Measurements from ENCODE around the gene CTSA. TPM values are rescaled to one million over a fixed set of nuclear protein-coding genes. Genes with fewer than 3 reads are reported as not detected.

Gene CTSA
- total RNA-seq, 6 experiments from 2014 or later: 133 to 176 (median 155) TPM

DNA sequence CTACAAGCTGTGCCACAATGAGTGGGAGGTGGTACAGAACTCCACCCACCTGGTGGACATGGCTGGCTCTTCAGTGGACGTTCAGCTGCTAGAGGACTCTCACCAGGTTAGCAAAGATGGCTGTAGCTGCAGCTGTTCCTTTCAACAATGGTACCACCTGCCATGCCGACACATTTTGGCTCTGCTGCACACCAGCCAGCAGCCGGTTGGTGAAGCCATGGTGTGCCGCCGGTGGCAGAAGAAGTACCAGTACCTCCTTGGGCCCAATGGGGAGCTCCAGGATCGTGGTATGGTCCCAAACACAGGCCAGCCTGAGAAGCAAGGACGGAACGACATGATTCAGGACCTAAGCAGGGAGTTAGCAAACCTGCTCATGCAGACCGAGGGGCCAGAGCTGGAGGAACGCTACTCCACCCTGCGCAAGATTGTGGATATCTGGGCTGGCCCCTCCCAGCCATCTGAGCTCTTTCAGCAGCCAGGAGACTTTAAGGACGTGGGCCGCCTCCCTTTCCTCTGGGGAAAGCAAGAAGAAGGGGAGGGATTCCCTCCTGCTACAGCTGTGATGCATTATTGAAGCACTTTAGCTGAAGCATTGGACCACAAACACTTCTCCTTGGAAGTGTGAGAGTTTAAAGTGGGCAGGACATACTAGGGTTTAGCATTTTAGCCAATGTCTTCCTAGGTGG lies 12.9 kb upstream of the CTSA start:
- DNase-seq: no peak
- H3K4me1 Mint-ChIP-seq (ENCODE audit: low read depth): peaks cover 28% of the 10 kb centered on the region
- TF ChIP-seq, protein P1, sequence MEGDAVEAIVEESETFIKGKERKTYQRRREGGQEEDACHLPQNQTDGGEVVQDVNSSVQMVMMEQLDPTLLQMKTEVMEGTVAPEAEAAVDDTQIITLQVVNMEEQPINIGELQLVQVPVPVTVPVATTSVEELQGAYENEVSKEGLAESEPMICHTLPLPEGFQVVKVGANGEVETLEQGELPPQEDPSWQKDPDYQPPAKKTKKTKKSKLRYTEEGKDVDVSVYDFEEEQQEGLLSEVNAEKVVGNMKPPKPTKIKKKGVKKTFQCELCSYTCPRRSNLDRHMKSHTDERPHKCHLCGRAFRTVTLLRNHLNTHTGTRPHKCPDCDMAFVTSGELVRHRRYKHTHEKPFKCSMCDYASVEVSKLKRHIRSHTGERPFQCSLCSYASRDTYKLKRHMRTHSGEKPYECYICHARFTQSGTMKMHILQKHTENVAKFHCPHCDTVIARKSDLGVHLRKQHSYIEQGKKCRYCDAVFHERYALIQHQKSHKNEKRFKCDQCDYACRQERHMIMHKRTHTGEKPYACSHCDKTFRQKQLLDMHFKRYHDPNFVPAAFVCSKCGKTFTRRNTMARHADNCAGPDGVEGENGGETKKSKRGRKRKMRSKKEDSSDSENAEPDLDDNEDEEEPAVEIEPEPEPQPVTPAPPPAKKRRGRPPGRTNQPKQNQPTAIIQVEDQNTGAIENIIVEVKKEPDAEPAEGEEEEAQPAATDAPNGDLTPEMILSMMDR (IDR thresholded peaks at IDR 0.05): no peak
- H3K27me3 Mint-ChIP-seq (ENCODE audit: insufficient read depth): peaks cover 2% of the 10 kb centered on the region; the same call in 1 of the 2 replicates
- H3K36me3 Mint-ChIP-seq (ENCODE audit: low read depth): peaks cover 16% of the 10 kb centered on the region
- H3K27ac Mint-ChIP-seq: no peak overlapping the region
- no peak overlapping the region for H3K4me3 Mint-ChIP-seq
- no peaks in the 10 kb centered on the region for H3K9me3 Mint-ChIP-seq

DNA sequence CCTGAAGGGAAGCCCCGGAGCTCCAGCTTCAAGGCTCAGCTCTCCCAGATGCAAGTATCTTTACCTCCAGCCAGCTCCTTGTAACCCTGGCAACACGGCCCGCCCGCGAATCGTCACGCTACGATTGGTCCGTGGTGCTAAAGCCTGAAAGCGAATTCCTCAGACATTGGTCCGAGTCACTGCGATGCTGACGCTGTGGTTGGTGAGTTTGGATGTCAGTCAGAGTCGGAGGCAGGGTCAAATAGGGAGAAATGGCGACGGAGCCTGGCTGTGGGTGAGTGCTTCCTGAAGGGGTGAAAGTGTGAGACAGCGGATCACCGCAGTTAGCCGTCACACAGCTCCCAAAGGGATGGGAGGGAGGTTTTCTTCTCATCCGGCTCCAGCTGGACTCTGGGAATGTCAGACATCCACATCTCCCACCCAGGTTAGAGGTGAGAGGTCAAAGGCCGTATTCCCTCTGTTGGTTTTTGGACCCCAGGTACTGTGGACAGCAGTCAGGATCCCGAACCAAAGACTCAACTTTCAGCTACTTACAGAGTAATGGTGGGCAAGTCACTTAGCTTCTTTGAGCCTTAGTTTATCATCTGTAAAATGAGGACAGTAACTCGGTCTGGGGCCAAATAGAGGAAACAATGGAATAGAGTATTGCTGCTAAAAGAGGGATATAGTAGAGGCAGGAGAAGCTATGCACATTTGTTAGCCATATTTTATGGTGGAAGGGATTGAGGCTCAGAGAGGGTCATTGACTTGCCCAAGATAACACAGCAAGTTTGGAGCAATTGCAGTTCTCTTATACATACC lies 9.9 kb upstream of the CTSA start, which contains the start of gene ZSWIM1:
Gene ZSWIM1, plus strand, starts transcription at position 240 of the 801 bp plus-strand sequence. CDS start 1,366 bp downstream, outside the sequence.
- peak within 1 kb of the TSS; percentile 98 for H3K4me3 Mint-ChIP-seq
- peaks cover 37% of the 10 kb centered on the region for H3K4me1 Mint-ChIP-seq (ENCODE audit: low read depth)
- H3K27ac Mint-ChIP-seq: peak within 1 kb of the TSS; percentile 96
- peaks cover 24% of the 10 kb centered on the region for H3K36me3 Mint-ChIP-seq (ENCODE audit: low read depth)
- H3K9me3 Mint-ChIP-seq: no peaks in the 10 kb centered on the region
- DNase-seq: peak; percentile 99
- TF ChIP-seq, protein P1 (IDR thresholded peaks at IDR 0.05): no peak
- H3K27me3 Mint-ChIP-seq (ENCODE audit: insufficient read depth): peaks cover 2% of the 10 kb centered on the region; the same call in 1 of the 2 replicates

DNA sequence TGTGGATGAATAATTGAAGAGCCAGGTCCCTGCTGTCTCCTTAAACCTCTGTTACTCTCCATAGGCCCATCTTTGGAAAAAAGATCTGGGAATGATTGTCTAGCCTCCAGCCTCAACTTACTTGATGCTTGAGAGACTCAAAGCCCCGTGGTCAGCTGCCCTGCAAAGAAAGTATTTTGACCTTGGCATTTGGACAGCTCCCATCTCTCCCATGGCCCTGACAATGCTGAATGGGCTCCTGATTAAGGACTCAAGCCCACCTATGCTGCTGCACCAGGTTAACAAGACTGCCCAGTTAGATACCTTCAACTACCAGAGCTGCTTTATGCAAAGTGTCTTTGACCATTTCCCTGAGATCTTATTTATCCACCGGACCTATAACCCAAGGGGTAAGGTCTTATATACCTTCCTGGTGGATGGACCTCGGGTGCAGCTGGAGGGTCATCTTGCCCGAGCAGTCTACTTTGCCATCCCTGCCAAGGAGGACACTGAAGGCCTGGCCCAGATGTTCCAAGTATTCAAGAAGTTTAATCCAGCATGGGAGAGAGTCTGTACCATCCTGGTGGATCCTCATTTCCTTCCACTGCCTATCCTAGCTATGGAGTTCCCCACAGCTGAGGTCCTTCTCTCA lies 8.6 kb upstream of the CTSA start:
- Mint-ChIP-seq H3K4me1 (ENCODE audit: low read depth) (peaks cover 37% of the 10 kb centered on the region), H3K9me3 (no peaks in the 10 kb centered on the region), H3K27ac (peak overlapping the region; percentile 55; the same call in 1 of the 2 replicates), H3K36me3 (ENCODE audit: low read depth) (peaks cover 24% of the 10 kb centered on the region), H3K27me3 (ENCODE audit: insufficient read depth) (peaks cover 2% of the 10 kb centered on the region; the same call in 1 of the 2 replicates), H3K4me3 (peak overlapping the region; percentile 72)
- TF ChIP-seq, protein P1 (IDR thresholded peaks at IDR 0.05): no peak
- DNase-seq: no peak

DNA sequence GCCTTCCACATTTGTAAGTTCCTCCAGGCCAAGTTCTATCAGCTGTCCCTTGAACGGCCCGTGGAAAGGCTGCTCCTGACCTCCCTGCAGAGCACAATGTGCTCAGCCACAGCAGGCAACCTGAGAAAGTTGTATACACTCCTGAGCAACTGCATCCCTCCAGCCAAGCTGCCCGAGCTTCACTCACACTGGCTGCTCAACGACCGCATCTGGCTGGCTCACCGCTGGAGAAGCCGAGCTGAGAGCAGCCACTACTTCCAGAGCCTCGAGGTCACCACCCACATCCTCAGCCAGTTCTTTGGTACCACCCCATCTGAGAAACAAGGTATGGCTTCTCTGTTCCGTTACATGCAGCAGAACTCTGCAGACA lies 8.1 kb upstream of the CTSA start:
- Mint-ChIP-seq H3K27ac (no peak overlapping the region), H3K4me1 (ENCODE audit: low read depth) (peaks cover 37% of the 10 kb centered on the region), H3K4me3 (no peak overlapping the region), H3K27me3 (ENCODE audit: insufficient read depth) (peaks cover 2% of the 10 kb centered on the region; the same call in 1 of the 2 replicates), H3K36me3 (ENCODE audit: low read depth) (peaks cover 24% of the 10 kb centered on the region), H3K9me3 (no peaks in the 10 kb centered on the region)
- DNase-seq: no peak
- TF ChIP-seq, protein P1 (IDR thresholded peaks at IDR 0.05): no peak

DNA sequence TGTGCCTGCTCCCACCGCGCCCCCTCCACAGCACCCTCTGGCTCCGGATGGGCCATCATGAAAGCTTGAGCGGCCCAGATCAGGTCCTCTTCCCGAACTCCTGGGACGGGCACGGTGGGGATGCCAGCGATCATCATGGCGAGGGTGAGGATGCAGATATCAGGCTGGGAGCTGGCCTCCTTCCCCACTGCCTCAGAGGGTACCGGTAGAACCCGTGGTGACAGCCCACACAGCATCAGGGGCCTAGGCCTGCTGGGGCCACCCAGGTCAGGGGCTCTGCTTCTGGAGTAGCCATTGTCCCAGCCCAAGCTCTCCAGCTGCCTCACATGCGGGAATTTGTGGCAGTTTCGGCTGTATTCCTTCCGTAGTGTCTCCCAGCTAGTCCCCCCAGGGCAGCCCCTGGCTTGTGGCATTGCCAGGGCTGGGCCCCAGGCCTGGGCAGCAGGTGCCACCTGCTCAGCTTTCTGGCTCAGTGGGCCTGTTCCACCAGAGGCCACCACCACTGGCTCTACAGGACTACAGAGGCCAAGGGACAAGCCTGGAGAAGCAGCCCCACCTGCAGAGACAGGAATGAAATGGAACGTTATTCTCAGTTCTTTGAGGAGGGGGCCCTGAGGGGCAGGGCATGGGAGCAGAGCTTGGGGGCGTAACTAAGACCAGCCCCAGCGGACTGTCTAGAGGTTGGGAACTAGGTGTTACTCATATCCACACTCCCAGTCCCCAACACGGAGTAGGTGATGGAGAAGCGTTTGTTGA lies 4.4 kb upstream of the CTSA start:
- Mint-ChIP-seq H3K4me3 (no peak overlapping the region), H3K36me3 (ENCODE audit: low read depth) (peaks cover 19% of the 10 kb centered on the region), H3K9me3 (no peaks in the 10 kb centered on the region), H3K4me1 (ENCODE audit: low read depth) (peaks cover 37% of the 10 kb centered on the region), H3K27ac (no peak overlapping the region), H3K27me3 (ENCODE audit: insufficient read depth) (peaks cover 3% of the 10 kb centered on the region)
- no peak for DNase-seq
- TF ChIP-seq, protein P1 (IDR thresholded peaks at IDR 0.05): no peak

All from HFFc6 (cell line).